ENCODE data around the gene PORCN. TPM values are rescaled to one million over a fixed set of nuclear protein-coding genes. Genes with fewer than 3 reads are reported as not detected.

The PORCN gene
- total RNA-seq (2014; rRNA removed; shearing (Covaris generic)): 27.2 and 33.6 TPM in 2 replicates

- peak; percentile 80 for DNase-seq (ENCODE audit: low read depth)
Observed at GRCh38 chrX:48508400-48509244, at the start of gene PORCN. TSS of gene PORCN (plus strand) at chrX:48508992. CDS start at chrX:48509821, 829 bp downstream.

GRCh38 chrX:48459483-48459882 is 49.3 kb upstream of the PORCN start:
- no peak for DNase-seq (ENCODE audit: low read depth)

DNA sequence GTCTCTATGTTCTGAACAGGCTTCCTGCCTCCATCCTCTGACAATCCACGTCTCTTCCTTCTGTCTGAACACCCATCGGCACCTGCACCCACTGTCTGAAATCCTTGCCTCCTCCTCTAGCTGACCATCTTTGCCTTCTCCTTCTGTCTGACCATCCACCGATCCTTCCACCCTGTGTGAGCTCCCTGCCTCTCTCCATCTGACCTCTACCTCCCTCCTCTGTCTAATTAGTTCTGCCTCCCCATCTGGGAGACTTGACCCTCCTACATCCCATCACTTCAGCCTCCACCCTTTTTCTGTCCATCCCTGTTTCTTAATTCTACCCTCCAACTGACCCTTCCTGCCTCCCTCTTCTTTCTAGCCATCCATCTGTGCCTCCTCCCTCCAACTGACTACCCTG is 48.8 kb upstream of the PORCN start:
- no peak for DNase-seq (ENCODE audit: low read depth)

DNA sequence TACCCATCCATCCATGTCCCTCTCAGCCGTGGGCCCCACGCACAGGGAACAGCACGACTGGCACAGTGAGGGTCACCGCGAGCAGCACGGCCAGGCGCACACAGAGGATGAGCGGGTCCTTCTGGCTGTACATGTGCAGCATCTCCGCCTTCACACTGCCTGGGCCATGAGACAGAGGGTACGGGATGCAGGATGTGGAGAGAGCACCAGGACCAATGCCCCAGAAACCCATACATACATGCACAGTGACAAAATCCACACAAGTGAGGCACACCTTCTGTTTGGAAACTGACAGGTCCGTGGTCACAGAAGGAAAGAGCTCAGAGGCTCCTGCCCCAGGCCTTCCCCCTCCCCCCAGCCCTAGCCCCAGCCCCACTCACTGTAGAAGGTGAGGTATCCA is 48.2 kb upstream of the PORCN start:
- DNase-seq (ENCODE audit: low read depth): no peak

- DNase-seq (ENCODE audit: low read depth): peak; percentile 26
Observed at GRCh38 chrX:48461830-48462229, 47.0 kb upstream of the PORCN start.

DNA sequence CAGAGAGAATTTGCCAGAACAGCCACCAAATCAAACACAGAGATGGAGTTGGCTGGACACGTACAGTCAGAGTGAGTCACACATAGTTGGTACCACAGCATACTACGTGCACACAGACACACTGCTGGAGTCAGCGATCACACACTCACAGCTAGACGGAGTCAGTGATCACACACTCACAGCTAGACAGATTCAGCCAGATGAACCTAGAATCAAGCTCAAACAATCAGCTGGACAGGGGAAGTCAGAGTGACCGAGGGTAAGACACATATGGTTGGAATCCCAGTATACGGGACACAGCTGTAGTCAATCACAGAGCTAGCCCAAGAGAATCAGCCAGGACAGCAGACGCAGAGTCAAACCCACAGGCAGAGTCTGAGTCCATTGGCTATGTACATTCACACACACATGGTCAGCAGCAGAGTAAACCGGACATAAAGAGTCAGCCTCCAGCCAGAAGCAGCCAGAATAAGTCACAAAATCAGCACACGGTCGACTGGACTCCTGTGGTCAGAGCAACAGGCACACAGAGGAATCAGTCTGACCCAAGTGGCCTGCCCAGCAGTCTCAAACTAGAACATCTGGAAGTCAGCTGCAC is 43.4 kb upstream of the PORCN start:
- DNase-seq (ENCODE audit: low read depth): peak; percentile 98

DNA sequence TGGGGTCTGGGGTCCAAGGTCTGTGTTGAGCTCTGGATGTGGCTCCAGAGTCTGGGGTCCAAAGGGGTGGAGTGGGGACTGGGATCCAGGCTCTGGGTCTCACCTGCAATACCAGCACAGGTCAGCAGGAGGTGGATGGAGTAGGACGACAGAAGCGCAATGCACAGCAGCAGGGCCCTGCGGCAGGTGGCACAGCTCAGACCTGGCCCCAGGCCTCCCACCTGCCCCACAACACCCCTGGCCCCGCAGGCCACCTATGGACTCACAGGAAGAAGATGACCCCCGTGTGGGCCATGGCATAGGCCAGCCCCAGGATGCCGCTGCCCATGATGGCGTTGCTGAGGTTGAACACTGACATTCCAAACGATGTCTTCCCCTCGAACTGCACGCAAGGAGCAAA is 42.1 kb upstream of the PORCN start:
- DNase-seq (ENCODE audit: low read depth): no peak

DNA sequence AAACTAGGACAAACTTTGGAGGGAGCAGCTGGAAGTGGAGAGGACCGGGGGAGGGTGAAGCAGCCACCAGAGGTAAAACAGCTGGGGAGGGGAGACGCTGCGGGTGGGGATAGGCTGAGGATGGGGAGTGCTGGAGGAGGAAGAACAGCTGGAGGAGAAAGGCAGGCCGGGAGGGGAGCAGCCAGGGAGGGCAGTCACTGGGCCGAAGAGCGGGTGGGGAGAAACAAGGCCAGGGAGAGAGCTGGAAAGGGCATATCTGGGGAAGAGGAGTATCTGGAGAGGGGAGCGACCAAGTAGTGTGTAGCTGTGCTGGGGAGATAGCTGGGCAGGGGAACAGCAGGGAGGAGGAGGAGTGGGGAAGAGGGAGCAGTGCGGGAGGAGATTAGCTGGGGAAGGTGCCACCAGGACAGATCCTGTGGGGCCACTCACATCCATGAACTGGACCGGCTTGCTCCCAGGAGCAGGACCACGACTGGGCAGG is 41.5 kb upstream of the PORCN start:
- DNase-seq (ENCODE audit: low read depth): no peak

- no peak for DNase-seq (ENCODE audit: low read depth)
Observed at GRCh38 chrX:48468247-48468671, 40.5 kb upstream of the PORCN start.

GRCh38 chrX:48468693-48469691 is 39.8 kb upstream of the PORCN start:
- DNase-seq (ENCODE audit: low read depth): no peak

DNA sequence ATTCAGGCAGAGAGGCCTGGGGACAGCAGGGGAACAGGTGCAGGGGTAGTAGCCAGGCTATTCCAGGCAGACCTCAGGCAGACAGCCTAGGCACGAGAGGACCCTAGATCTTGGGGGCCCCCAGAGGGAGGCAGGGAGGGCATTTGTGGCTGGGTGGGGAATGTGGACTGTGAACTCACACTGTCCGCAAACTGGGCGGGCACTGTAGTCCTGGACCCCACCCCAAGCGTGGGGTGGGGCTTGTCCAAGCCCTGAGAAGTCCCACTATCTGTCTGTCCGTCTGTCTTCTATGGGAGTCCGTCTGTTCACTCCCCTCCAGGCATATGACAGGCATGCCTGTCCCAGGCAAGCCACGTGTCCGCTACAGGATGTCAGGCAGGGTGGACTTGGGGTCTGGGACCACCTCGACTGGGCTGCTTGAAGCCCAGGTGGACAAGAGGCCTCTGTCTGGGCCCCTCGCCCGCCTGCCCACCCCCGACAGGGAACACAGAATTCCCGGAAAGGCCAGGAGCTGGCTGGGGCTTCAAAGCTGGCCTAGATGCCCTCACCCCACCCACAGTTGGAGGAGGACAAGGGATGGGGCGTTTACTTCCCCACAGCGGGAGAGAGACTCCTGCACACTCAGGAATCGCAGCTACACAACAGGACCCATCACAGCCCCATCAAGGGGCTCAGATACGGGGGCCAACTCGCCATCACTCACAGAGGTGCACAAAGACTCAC is 38.5 kb upstream of the PORCN start, which contains the start of gene SLC38A5:
Gene SLC38A5 (minus strand): TSS at position 151 of the 723 bp plus-strand sequence. CDS start 2,336 bp downstream, outside the sequence.
- DNase-seq (ENCODE audit: low read depth): no peak

DNA sequence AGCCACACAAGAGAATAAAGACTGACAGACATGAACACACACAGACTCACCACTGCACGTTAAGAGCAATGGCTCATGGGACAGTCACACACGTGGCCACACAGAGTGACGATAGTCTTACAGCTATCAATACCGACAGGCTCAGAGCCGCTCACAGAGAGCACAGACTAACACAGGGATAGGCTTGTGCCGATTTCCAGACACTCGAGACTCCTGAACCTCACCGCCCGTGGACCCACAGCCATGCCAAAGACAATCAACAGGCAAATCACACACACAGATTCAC is 38.0 kb upstream of the PORCN start:
- no peak for DNase-seq (ENCODE audit: low read depth)

DNA sequence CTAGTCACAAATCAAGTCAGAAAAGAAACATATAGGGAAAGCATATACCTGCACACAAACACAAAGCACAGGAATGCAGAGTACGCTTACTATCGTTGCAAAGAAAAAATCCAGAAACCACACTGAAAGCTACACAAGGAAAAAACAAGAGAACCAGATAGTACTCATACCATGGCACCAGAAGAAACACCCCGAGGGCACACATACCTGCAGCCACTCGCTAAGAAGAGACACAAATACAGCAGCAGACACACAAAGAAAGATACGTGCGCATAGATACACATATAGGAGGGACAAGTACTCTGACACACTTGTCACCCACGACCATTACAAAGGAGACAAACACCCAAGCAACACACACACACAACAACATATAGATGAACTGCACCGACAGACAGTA is 37.3 kb upstream of the PORCN start:
- no peak for DNase-seq (ENCODE audit: low read depth)

- DNase-seq (ENCODE audit: low read depth): no peak
Observed at GRCh38 chrX:48472225-48472624, 36.6 kb upstream of the PORCN start.

DNA sequence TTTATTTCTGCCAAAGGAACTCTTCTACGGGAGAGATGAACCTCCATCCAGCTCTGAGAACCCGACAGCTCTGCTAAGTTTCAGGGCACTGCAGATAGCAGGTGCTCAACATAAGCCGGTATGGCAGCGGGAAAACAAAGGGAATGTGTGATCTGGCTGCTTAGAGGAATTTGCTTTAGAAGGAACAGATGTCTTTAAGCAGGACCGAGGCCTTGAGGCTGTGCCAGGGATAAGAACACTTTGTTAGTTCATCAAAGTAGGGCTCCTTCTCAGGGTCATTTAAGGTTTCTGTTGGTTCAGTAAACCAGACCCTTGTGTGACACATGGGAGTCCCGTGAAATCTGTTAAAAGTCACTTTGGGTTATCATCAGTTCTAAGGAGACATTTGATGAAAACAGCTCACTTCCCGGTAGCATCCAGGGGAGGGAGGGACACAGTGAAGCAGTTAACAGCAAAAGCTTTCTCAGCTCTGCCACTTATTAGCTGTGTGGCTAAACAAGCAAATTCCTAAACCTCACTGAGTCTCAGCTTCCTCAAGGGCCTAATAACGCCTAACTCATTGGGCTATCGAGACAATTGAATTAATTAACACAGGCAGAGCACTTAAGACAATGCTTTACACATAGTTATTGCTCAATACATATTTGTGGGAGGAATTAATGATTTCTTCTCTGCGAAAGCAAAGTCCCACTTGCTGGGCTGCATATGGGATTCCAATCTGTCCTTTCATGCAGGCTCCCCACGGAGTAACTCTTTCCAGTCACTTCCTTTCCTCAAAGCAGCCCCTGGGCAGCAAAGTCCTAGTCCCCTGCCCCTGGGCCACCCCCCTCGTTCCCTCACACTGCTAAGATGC is 35.7 kb upstream of the PORCN start:
- DNase-seq (ENCODE audit: low read depth): no peak

- no peak for DNase-seq (ENCODE audit: low read depth)
Observed at GRCh38 chrX:48473704-48473990, 35.1 kb upstream of the PORCN start.

DNA sequence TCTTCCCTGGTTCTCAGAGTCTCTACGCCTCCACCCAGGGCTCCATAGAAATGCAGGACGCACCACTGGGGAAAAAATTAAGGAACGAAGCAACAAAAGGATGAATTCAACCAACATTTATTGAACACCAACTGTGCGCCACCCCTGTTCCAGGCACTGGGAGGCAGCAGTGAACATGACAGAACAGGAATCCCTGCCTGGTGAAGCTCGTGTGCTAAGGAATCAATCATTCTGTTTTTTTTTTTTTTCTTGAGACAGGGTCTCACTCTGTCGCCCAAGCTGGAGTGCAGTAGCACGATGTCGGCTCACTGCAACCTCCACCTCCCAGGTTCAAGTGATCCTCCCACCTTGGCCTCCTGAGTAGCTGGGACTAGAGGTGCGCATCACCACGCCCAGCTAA is 34.7 kb upstream of the PORCN start:
- peak; percentile 41 for DNase-seq (ENCODE audit: low read depth)

- no peak for DNase-seq (ENCODE audit: low read depth)
Observed at GRCh38 chrX:48474581-48474980, 34.2 kb upstream of the PORCN start.

DNA sequence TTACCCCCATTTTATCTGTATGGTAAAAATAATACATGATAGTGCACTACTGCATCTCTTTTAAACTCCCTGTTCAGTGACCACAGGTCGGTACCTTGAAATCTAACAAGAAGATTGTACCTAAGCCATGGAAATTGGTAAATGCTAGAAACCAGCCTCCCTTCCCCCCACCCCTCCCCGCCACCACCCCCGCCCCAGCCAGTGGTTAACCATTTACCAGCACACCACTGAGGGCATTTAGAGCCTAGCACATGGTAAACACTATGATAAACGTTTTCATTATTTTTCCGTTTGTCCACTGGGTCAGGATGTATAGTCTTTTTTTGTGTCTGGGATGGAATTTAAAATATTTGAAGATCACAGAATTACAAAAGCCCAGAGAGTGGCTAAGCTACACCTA is 33.5 kb upstream of the PORCN start:
- DNase-seq (ENCODE audit: low read depth): no peak

DNA sequence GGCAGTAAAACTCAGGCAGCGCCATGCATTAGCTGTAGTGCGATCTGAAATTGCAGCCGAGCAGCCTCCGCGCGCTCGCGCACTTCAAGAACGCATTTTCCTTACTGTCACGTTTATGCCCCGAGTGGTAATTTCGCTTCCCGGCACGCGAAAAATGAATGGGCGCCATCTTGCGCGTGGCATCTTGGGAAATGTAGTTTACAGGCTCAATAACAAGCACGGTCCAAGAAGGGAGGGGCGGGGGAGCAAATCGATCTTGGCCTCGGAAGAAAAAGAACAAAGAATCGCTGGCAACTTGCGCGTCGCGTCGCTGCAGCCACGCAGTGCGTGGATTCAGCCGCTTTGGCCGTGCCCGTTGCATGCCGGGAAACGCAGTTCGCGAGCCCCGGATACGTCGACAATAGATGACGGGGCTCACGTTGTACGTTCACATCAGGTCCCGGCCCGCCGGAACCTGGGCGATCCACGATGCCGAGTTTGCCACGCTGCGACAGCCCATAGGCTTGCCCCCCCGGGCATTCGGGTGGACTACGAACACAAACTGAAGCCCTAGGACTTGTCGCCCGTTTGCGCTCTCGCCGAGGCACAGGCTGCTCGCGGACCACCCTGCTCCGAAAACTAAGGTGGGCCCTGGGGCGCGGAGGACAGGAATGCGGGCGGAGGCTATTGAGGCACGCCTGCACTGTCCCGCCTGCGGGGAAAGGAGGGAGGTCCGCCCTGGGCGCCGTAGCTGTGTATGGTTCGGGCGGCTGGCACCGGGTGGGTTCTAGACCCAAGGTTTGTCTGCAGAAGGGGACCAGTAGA is 32.8 kb upstream of the PORCN start, which contains the start of gene FTSJ1:
Gene FTSJ1 (plus strand): TSS at position 426 of the 804 bp plus-strand sequence. CDS start 1,849 bp downstream, outside the sequence.
- DNase-seq (ENCODE audit: low read depth): peak; percentile 94
